K562 (cell line): Measurements from ENCODE around the gene AGPAT2. TPM values are rescaled to one million over a fixed set of nuclear protein-coding genes. Genes with fewer than 3 reads are reported as not detected.

ENCODE experiments used
- ATAC-seq: fragments of 200-7000 bp; cut with Tn5 transposase; 3 replicates; pipeline ENCODE4 v1.9.1; 2020; ENCODE audit warnings: moderate library complexity
- BruUV-seq: library from RNA; stranded (reverse); fragments of 400-500 nt; replicated peaks from 2 replicates; lab custom pipeline; 2021; lab: Mats Ljungman, UMichigan
- CTCF ChIA-PET: fragments of 300-600 bp; formaldehyde crosslinking; extraction: SDS; loops from one replicate; lab custom pipeline; 2021; ENCODE audit warnings: low intra/inter-chr PET ratio; lab: Yijun Ruan, JAX
- POLR2A ChIA-PET: fragments of 300-600, 350-650 bp; sonication (Branson Sonifier 250); formaldehyde crosslinking; extraction: SDS; loops from one replicate; lab custom pipeline; 2021; ENCODE audit warnings: antibody characterized with exemption, inconsistent platforms; lab: Yijun Ruan, JAX
- DNase-seq, 4 experiments: peaks; one replicate each; pipeline versions ENCODE4 v3.0.0 to v3.0.0-alpha.2; 2011 to 2018; ENCODE audit warnings: low spot score in 3 of 4, mixed read lengths in 3 of 4; ENCODE audit errors: extremely low read depth in 1 of 4
- FAIRE-seq: peaks from 2 replicates; lab custom pipeline; 2011; peaks lifted over from hg19 to GRCh38; lab: Jason Lieb, UNC
- H2AFZ ChIP-seq: 2 replicates; pipeline ENCODE4 v1.6.0; 2011; ENCODE audit warnings: low read depth, low read length, control low read depth, inconsistent platforms
- H3K27ac ChIP-seq: fragments of 200-600 bp; 3 replicates; pipeline ENCODE4 v1.8.0; 2011; ENCODE audit warnings: low read depth, mild to moderate bottlenecking, control low read depth, inconsistent platforms, low read length, moderate library complexity, mixed read lengths; ENCODE audit errors: extremely low read depth
- H3K27me3 ChIP-seq, 2 experiments: fragments of 300-600 bp in 1 of 2; 2 replicates in 1 of 2; 3 replicates in 1 of 2; pipeline versions ENCODE4 v1.6.0 to v1.8.0; 2011; ENCODE audit warnings: inconsistent platforms in 2 of 2, low read length in 2 of 2, mild to moderate bottlenecking in 1 of 2, mixed read lengths in 1 of 2, moderate library complexity in 1 of 2; ENCODE audit not compliant: control insufficient read depth in 2 of 2, insufficient read depth in 2 of 2
- H3K36me3 ChIP-seq: fragments of 300-600 bp; 3 replicates; pipeline ENCODE4 v1.8.0; 2011; ENCODE audit warnings: mild to moderate bottlenecking, low read length, inconsistent platforms; ENCODE audit not compliant: control insufficient read depth, insufficient read depth
- H3K4me1 ChIP-seq, 2 experiments: fragments of 200-600 bp in 1 of 2; replicated peaks in 1 of 2; 2 replicates in 1 of 2; 3 replicates in 1 of 2; pipeline versions ENCODE4 v1.5.1 to v1.8.0; 2011; ENCODE audit warnings: inconsistent platforms in 2 of 2, low read length in 2 of 2, mild to moderate bottlenecking in 1 of 2, mixed read lengths in 1 of 2, moderate library complexity in 1 of 2; ENCODE audit not compliant: control insufficient read depth in 2 of 2, insufficient read depth in 2 of 2
- H3K4me2 ChIP-seq: 2 replicates; pipeline ENCODE4 v1.6.1; 2011; ENCODE audit warnings: low read length, control low read depth, inconsistent platforms, mixed read lengths; ENCODE audit not compliant: insufficient read depth
- H3K4me3 ChIP-seq: fragments of 200-600 bp; sonication (generic), shearing (Covaris generic); 2 replicates; pipeline ENCODE4 v1.5.1; 2016; ENCODE audit warnings: control low read depth, inconsistent platforms
- H3K79me2 ChIP-seq: fragments of 200-600 bp; 3 replicates; pipeline ENCODE4 v1.8.0; 2011; ENCODE audit warnings: low read length, inconsistent platforms; ENCODE audit not compliant: control insufficient read depth, insufficient read depth
- H3K9ac ChIP-seq, 2 experiments: 2 replicates each; pipeline versions ENCODE4 v1.6.0 to v1.6.1; 2011; ENCODE audit warnings: low read depth in 2 of 2, low read length in 2 of 2, control low read depth in 1 of 2, inconsistent platforms in 1 of 2, mild to moderate bottlenecking in 1 of 2, mixed read lengths in 1 of 2; ENCODE audit not compliant: insufficient read depth in 1 of 2
- H3K9me1 ChIP-seq: one replicate; pipeline ENCODE4 v1.6.0; 2011; ENCODE audit warnings: inconsistent platforms, mild to moderate bottlenecking, low read length, moderate library complexity; ENCODE audit not compliant: control insufficient read depth, insufficient read depth
- H3K9me3 ChIP-seq: replicated peaks from 2 replicates; pipeline ENCODE4 v1.5.1; 2011; ENCODE audit warnings: low read depth, low read length, inconsistent platforms; ENCODE audit not compliant: control insufficient read depth, insufficient read depth
- H4K20me1 ChIP-seq: replicated peaks from 2 replicates; pipeline ENCODE4 v1.6.1; 2011; ENCODE audit warnings: low read length, inconsistent platforms, mixed read lengths; ENCODE audit not compliant: control insufficient read depth, insufficient read depth
- ERF ChIP-seq: fragments of 450-650 bp; formaldehyde crosslinking; IDR thresholded peaks from 2 replicates; pipeline ENCODE4 v1.4.0; 2020; ENCODE audit warnings: mild to moderate bottlenecking, mixed read lengths
- HOMEZ ChIP-seq: fragments of 250-450 bp; sonication (Bioruptor Pico); IDR thresholded peaks from 2 replicates; pipeline ENCODE4 v1.4.0; 2020; ENCODE audit warnings: mild to moderate bottlenecking, moderate library complexity
- MXI1 ChIP-seq: IDR thresholded peaks from 2 replicates; pipeline ENCODE4 v1.6.1; 2011; ENCODE audit warnings: low read depth, mild to moderate bottlenecking, improper control_type of control experiment, low read length
- NCOA4 ChIP-seq: fragments of 450-650 bp; IDR thresholded peaks from 2 replicates; pipeline ENCODE4 v1.6.1; 2018; ENCODE audit warnings: mild to moderate bottlenecking; ENCODE audit not compliant: partially characterized antibody
- NCOR1 ChIP-seq: fragments of 450-650 bp; IDR thresholded peaks from 2 replicates; pipeline ENCODE4 v1.6.1; 2016; ENCODE audit warnings: mild to moderate bottlenecking, moderate library complexity
- NR3C1 ChIP-seq: sonication (generic); formaldehyde crosslinking; IDR thresholded peaks from 2 replicates; pipeline ENCODE4 v1.8.1; 2022; ENCODE audit warnings: missing genetic modification reagents
- SIN3B ChIP-seq: fragments of 450-650 bp; IDR thresholded peaks from 2 replicates; pipeline ENCODE4 v1.6.1; 2017; ENCODE audit warnings: low read depth, mild to moderate bottlenecking, moderate library complexity
- ZBTB9 ChIP-seq: fragments of 450-650 bp; formaldehyde crosslinking; IDR thresholded peaks from 2 replicates; pipeline ENCODE4 v1.4.0; 2020; ENCODE audit warnings: mild to moderate bottlenecking, moderate library complexity
- ZNF740 ChIP-seq, 3 experiments: fragments of 200-800 bp in 1 of 3; sonication (Bioruptor generic) in 1 of 3; sonication (generic) in 1 of 3; formaldehyde crosslinking in 1 of 3; IDR thresholded peaks; 2 replicates each; pipeline versions ENCODE4 v1.6.1 to v1.8.0; 2016 to 2022; ENCODE audit warnings: mild to moderate bottlenecking in 2 of 3, missing compliant biosample characterization in 2 of 3, missing genetic modification characterization in 2 of 3, missing genetic modification reagents in 1 of 3
- WGBS: fragments of 100-300 bp; shearing (Covaris generic); methylation state at CpG from one replicate; pipeline ENCODE4 v1.1.6; 2016; ENCODE audit warnings: low coverage, mixed read lengths; ENCODE audit not compliant: insufficient coverage; ENCODE audit errors: missing lambda C conversion rate; 5-methylcytosine and 5-hydroxymethylcytosine counted together
- in situ Hi-C: fragments of 300-500 bp; cut with MboI; formaldehyde crosslinking; loops from 4 replicates; pipeline ENCODE4 v1.15.0; 2018; ENCODE audit warnings: inconsistent platforms, mixed read lengths
- intact Hi-C: fragments of 100-400 bp; cut with micrococcal nuclease; formaldehyde crosslinking; loops from 2 replicates; pipeline ENCODE4 v1.14.2; 2022
- polyA plus RNA-seq, 8 experiments: library from polyadenylated mRNA; depleted of rRNA in 4 of 8; stranded (reverse) in 5 of 8; unstranded in 3 of 8; fragments of >200 nt; fragmentation: Nextera tagmentation in 2 of 8; fragmentation: Illumina TruSeq in 1 of 8; extraction: Ambion mirVana in 2 of 8; extraction: Trizol in 1 of 8; gene quantifications; 2 replicates each; pipeline versions ENCODE4 v1.2.1 to v1.2.3, GENCODE V29; 2011 to 2014; ENCODE audit warnings: inconsistent platforms in 1 of 8, missing spikeins in 1 of 8
- total RNA-seq, 7 experiments: library from RNA; depleted of rRNA in 6 of 7; stranded (reverse); fragments of >200 nt in 6 of 7; fragmentation: Illumina TruSeq in 2 of 7; extraction: Trizol in 2 of 7; gene quantifications; 2 replicates each; pipeline versions ENCODE4 v1.2.1 to v1.2.3, GENCODE V29; 2011 to 2021; ENCODE audit warnings: low replicate concordance in 1 of 7

AGPAT2 gene
- total and polyA plus RNA-seq, 9 of the 15 experiments (the other 6 are each of a cell fraction or from before 2014, with no cell fraction given): 0.13 to 54.5 (median 23.9) TPM

- Histone ChIP-seq H3K4me1 (peaks cover 6 to 77% of the 10 kb centered on the region in 2 experiments; a peak in 4 of 5 replicates), H3K27me3 (no peaks in the 10 kb centered on the region), H3K9me1 (peaks cover 6% of the 10 kb centered on the region), H3K36me3 (peaks cover 20% of the 10 kb centered on the region; the same call in 1 of the 3 replicates), H3K9ac (peak overlapping the region in 1 of 2 experiments; percentile 98; a peak in 2 of 4 replicates), H3K4me3 (no peak overlapping the region), H2AFZ (no peak overlapping the region), H3K4me2 (no peak overlapping the region), H3K9me3 (no peaks in the 10 kb centered on the region), H3K27ac (no peak overlapping the region), H3K79me2 (peaks cover 57% of the 10 kb centered on the region), H4K20me1 (peaks cover 6% of the 10 kb centered on the region; the same call in 1 of the 2 replicates)
- WGBS: 82% methylated on average over 7 of the region's 7 CpGs
- intact Hi-C loops (no loop called here), in situ Hi-C loops (no loop called here)
- TF ChIP-seq MXI1: no peak
- no peak for TF ChIP-seq NCOA4
- TF ChIP-seq HOMEZ (CRISPR knock-in tag): no peak
- TF ChIP-seq ZBTB9 (CRISPR knock-in tag): no peak
- no peak for TF ChIP-seq SIN3B
- TF ChIP-seq NCOR1: no peak
- no peak for TF ChIP-seq NR3C1 (CRISPR knock-in tag)
- TF ChIP-seq ZNF740 (CRISPR knock-in tag; IDR thresholded peaks at IDR 0.05): no peak
- TF ChIP-seq ZNF740 (tag; IDR thresholded peaks at IDR 0.05): no peak
- TF ChIP-seq ERF (CRISPR knock-in tag): no peak
- CTCF ChIA-PET: no interaction called here
- DNase-seq (no peak), FAIRE-seq (no peak), ATAC-seq (no peak)
- no TSS peak for BruUV-seq
- POLR2A ChIA-PET: interaction anchor here (0.8 to 1.0 kb wide), 2 partner anchors 11 to 728 kb away, joined by 3 read pairs; no protein-coding TSS in a partner anchor
Observed at GRCh38 chr9:136685216-136685615, 2.0 kb downstream of the AGPAT2 start.
